Measurements from ENCODE around the gene FAM180B. TPM values are rescaled to one million over a fixed set of nuclear protein-coding genes. Genes with fewer than 3 reads are reported as not detected.
"Not testable (repeated sequence)": the region's sequence is repeated elsewhere in the genome, so short reads cannot be mapped to it uniquely, and the experiment has no call there.

Gene FAM180B
- polyA plus RNA-seq, 1 experiment, result not detected

DNA sequence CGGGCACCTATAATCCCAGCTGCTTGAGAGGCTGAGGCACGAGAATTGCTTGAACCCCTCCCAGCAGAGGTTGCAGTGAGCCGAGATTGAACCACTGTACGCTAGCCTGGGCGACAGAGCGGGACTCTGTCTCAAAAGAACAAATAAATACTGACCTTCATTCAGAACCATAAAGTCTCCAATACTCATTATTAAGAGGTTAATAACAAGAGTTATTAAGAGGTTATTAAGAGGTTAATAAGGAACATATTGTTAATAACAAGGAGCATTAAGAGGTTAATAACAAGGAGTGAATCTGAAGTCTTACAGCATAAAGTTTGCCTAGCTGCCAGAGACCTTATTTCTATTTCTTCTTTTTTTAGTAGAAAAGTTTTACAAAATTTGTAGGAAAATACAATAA is 41.2 kb upstream of the FAM180B start:
- TF ChIP-seq, protein P1, sequence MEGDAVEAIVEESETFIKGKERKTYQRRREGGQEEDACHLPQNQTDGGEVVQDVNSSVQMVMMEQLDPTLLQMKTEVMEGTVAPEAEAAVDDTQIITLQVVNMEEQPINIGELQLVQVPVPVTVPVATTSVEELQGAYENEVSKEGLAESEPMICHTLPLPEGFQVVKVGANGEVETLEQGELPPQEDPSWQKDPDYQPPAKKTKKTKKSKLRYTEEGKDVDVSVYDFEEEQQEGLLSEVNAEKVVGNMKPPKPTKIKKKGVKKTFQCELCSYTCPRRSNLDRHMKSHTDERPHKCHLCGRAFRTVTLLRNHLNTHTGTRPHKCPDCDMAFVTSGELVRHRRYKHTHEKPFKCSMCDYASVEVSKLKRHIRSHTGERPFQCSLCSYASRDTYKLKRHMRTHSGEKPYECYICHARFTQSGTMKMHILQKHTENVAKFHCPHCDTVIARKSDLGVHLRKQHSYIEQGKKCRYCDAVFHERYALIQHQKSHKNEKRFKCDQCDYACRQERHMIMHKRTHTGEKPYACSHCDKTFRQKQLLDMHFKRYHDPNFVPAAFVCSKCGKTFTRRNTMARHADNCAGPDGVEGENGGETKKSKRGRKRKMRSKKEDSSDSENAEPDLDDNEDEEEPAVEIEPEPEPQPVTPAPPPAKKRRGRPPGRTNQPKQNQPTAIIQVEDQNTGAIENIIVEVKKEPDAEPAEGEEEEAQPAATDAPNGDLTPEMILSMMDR (IDR thresholded peaks at IDR 0.05; ENCODE audit: insufficient read depth, low read depth, low read length), result no peak
- H3K27me3 ChIP-seq (ENCODE audit: control insufficient read depth, insufficient read depth, low read length), result no peaks in the 10 kb centered on the region
- H3K36me3 ChIP-seq (ENCODE audit: control insufficient read depth, insufficient read depth, low read length), result no peaks in the 10 kb centered on the region
- CTCF ChIA-PET, result interaction anchor here (1.3 kb wide), 1 partner anchor 9 kb away, joined by 6 read pairs; no protein-coding TSS in a partner anchor
- H3K4me3 ChIP-seq (ENCODE audit: low read depth, low read length), result no peak overlapping the region
- POLR2A ChIA-PET, result no interaction called here
- no peak for DNase-seq (ENCODE audit: low read depth)

DNA sequence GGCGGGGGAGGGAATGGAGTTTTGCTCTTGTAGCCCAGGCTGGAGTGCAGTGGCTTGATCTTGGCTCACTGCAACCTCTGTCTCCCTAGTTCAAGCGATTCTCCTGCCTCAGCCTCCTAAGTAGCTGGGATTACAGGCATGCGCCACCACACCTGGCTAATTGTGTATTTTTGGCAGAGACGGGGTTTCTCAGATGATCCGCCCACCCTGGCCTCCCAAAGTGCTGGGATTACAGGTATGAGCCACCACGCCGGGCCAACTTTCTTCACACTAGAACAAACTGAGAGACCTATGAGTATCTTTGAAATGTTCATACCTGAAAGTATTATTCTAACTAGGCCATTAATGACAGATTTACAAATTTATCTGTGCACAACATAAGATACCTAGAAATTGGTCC is 40.2 kb upstream of the FAM180B start:
- H3K27me3 ChIP-seq (ENCODE audit: control insufficient read depth, insufficient read depth, low read length); DNase-seq (ENCODE audit: low read depth); H3K4me3 ChIP-seq (ENCODE audit: low read depth, low read length); POLR2A ChIA-PET; H3K36me3 ChIP-seq (ENCODE audit: control insufficient read depth, insufficient read depth, low read length): not testable (repeated sequence)
- CTCF ChIA-PET, result interaction anchor here (1.3 kb wide), 1 partner anchor 10 kb away, joined by 6 read pairs; no protein-coding TSS in a partner anchor

DNA sequence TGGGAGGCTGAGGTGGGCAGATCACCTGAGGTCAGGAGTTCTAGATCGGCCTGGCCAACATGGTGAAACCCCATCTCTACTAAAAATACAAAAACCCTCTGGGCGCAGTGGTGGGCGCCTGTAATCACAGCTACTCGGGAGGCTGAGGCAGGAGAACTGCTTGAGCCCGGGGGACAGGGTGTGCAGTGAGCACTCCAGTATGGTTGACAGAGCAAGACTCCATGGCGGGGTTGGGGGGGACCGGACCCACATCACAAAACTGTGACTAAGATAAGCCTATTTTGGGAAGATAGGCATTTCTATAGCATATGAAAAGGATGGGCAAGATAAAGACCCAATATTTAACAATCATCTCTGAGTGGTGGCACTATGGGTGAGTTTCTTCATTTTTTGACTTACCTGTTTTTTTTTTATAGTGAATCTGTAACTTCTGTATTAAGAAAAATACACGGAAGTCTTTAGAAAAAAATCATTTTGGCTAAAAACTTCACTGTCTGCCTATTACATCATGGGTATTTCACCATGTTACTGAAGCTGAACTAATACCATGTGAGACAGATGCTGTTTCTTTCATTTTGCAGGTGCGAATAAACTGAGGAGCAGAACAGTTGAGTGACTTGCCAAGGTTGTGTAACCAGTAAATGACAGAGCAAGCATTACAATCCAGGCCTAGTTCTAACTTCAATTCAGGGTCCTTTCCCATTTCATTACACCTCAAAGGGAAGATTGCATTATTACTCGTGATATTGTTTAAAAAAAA is 36.0 kb upstream of the FAM180B start:
- POLR2A ChIA-PET, result no interaction called here
- Histone ChIP-seq H3K27me3 (ENCODE audit: control insufficient read depth, insufficient read depth, low read length) (no peaks in the 10 kb centered on the region), H3K4me3 (ENCODE audit: low read depth, low read length) (no peak overlapping the region), H3K36me3 (ENCODE audit: control insufficient read depth, insufficient read depth, low read length) (no peaks in the 10 kb centered on the region)
- no peak for DNase-seq (ENCODE audit: low read depth)
- TF ChIP-seq, protein P1 (IDR thresholded peaks at IDR 0.05; ENCODE audit: insufficient read depth, low read depth, low read length), result no peak
- CTCF ChIA-PET, result interaction anchor here (0.9 to 5.7 kb wide), 2 partner anchors 10 to 41 kb away, joined by 3 to 45 read pairs; no protein-coding TSS in a partner anchor

DNA sequence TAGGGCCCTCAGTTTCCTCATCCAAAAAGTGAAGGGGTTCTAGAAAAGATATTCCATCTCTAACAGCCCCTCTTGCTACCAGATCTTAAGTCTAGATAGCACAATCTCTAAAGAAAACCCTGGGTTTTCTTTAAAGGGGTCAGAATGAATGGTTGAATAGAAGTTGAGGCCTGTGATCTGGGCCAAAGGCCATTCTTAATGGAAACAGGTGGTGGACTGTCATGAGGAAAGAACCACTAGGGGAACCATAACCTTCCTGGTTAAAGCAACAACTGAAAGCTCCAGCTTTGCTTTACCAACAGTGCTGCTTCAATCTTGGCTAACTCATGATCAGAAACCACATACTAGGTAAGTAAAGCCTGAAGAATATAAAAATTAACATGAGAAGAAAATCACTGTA is 35.4 kb upstream of the FAM180B start:
- DNase-seq (ENCODE audit: low read depth), result no peak
- H3K4me3 ChIP-seq (ENCODE audit: low read depth, low read length), result no peak overlapping the region
- TF ChIP-seq, protein P1 (IDR thresholded peaks at IDR 0.05; ENCODE audit: insufficient read depth, low read depth, low read length), result peak; percentile 49
- H3K36me3 ChIP-seq (ENCODE audit: control insufficient read depth, insufficient read depth, low read length), result no peaks in the 10 kb centered on the region
- no peaks in the 10 kb centered on the region for H3K27me3 ChIP-seq (ENCODE audit: control insufficient read depth, insufficient read depth, low read length)
- POLR2A ChIA-PET, result no interaction called here
- CTCF ChIA-PET, result interaction anchor here (0.9 to 5.7 kb wide), 3 partner anchors 11 to 41 kb away, joined by 3 to 45 read pairs (median 12); partner anchors contain the start of gene PTPMT1

DNA sequence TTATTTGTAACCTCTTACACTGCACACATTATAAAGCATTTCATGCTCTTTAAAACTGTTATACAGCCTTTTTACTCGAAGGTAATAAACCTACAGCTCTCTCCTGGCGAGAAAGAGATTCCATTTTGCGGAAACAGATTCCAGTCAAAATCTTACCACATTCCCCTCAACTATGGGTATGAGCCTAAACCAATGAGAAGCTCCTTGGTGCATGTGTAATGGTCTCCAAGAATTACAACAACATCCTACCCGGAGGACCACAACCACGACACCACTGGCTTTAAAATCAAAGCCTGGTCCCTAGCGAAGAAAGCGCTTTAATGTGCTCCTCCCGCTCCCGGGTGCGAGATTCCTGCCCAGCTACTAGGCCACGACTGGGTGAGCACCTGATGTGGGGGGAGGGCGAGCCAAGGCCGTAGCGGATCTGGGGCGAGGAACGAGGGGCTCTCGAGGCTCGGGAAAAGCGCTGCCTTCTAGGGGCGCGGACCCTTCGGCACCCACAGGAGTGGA is 34.4 kb upstream of the FAM180B start:
- Histone ChIP-seq H3K4me3 (ENCODE audit: low read depth, low read length) (peak overlapping the region; percentile 85), H3K27me3 (ENCODE audit: control insufficient read depth, insufficient read depth, low read length) (no peaks in the 10 kb centered on the region), H3K36me3 (ENCODE audit: control insufficient read depth, insufficient read depth, low read length) (no peaks in the 10 kb centered on the region)
- TF ChIP-seq, protein P1 (IDR thresholded peaks at IDR 0.05; ENCODE audit: insufficient read depth, low read depth, low read length), result no peak
- CTCF ChIA-PET, result interaction anchor here (0.5 to 5.7 kb wide), 6 partner anchors 12 to 184 kb away, joined by 3 to 45 read pairs (median 7); partner anchors contain the start of gene PTPMT1
- POLR2A ChIA-PET, result no interaction called here
- no peak for DNase-seq (ENCODE audit: low read depth)

All from BJ (cell line).